OCI-LY3 (cell line): ENCODE measurements around the gene PTPRD.

Experiments
- H2AFZ ChIP-seq: fragments of 200-600, 300-600 bp; shearing (Covaris generic); 2 replicates; pipeline ENCODE4 v1.6.0; 2014; ENCODE audit warnings: antibody characterized with exemption, low read depth, low read length
- H3K27ac ChIP-seq: fragments of 200-600, 300-600 bp; sonication (generic); 2 replicates; pipeline ENCODE4 v1.5.1; 2014; ENCODE audit warnings: mild to moderate bottlenecking, low read length, moderate library complexity, mixed read lengths
- H3K27me3 ChIP-seq: fragments of 200-600, 300-600 bp; sonication (generic); 2 replicates; pipeline ENCODE4 v1.6.1; 2014; ENCODE audit warnings: low read depth, low read length, mixed read lengths
- H3K36me3 ChIP-seq: fragments of 200-600, 300-600 bp; sonication (generic); replicated peaks from 2 replicates; pipeline ENCODE3; 2014; ENCODE audit warnings: low read depth, low read length, mixed read lengths
- H3K4me1 ChIP-seq: fragments of 300-600, 200-600 bp; sonication (generic); 2 replicates; pipeline ENCODE4 v1.6.1; 2014; ENCODE audit warnings: low read length, mixed read lengths
- H3K4me2 ChIP-seq: fragments of 200-600, 300-600 bp; sonication (generic); 2 replicates; pipeline ENCODE4 v1.6.1; 2014; ENCODE audit warnings: low read length, mixed read lengths
- H3K4me3 ChIP-seq: fragments of 300-600, 200-600 bp; sonication (generic); 2 replicates; pipeline ENCODE4 v1.5.1; 2014; ENCODE audit warnings: antibody characterized with exemption, mild to moderate bottlenecking, low read length, moderate library complexity
- H3K79me2 ChIP-seq: fragments of 300-600, 200-600 bp; shearing (Covaris generic); 2 replicates; pipeline ENCODE4 v1.6.1; 2014; ENCODE audit warnings: mild to moderate bottlenecking, low read length, mixed read lengths
- H3K9ac ChIP-seq: fragments of 300-600, 200-600 bp; shearing (Covaris generic); 2 replicates; pipeline ENCODE4 v1.6.0; 2014; ENCODE audit warnings: mild to moderate bottlenecking, low read length, moderate library complexity
- H3K9me3 ChIP-seq: fragments of 200-600, 300-600 bp; shearing (Covaris generic); 2 replicates; pipeline ENCODE4 v1.6.1; 2014; ENCODE audit warnings: low read length, mixed read lengths; ENCODE audit not compliant: insufficient read depth
- H4K20me1 ChIP-seq: fragments of 200-600, 300-600 bp; sonication (generic); 2 replicates; pipeline ENCODE4 v1.6.1; 2016; ENCODE audit warnings: low read length, mixed read lengths; ENCODE audit not compliant: insufficient read depth
- EZH2phosphoT487 ChIP-seq: fragments of 200-600 bp; shearing (Covaris generic); IDR thresholded peaks from 2 replicates; pipeline ENCODE4 v1.6.1; 2018; ENCODE audit warnings: antibody characterized with exemption, mixed run types, low read depth
- TF ChIP-seq, protein P1 (sequence below): fragments of 200-600, 300-600 bp; sonication (generic); IDR thresholded peaks from 2 replicates; pipeline ENCODE4 v1.5.1; 2014; ENCODE audit warnings: antibody characterized with exemption, low read length, low read depth

PTPRD gene

DNA sequence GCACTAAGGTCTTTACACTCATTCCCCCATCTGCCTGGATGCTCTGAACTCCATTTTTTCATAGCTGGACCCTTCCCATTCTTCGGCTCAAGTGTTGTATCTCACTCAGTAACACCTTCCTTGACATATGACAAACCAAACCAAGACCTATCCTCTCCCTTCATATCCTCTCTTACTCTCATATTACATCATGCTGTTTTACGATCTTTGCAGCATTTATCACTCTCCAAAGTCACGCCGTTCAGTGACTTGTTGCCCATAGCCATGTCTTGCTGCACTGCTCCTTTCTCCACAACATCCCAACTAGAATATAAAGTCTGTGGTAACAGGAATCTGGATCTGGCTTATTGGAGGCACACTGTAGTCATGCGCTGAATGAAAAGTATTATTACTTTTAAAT, 1889.6 kb downstream of the PTPRD start:
- Histone ChIP-seq H3K27ac (no peak overlapping the region), H3K4me1 (no peaks in the 10 kb centered on the region), H3K4me3 (no peak overlapping the region), H3K36me3 (no peaks in the 10 kb centered on the region), H3K4me2 (no peak overlapping the region), H3K79me2 (no peaks in the 10 kb centered on the region), H2AFZ (no peak overlapping the region; the same call in 1 of the 2 replicates), H3K9ac (no peak overlapping the region), H4K20me1 (no peaks in the 10 kb centered on the region), H3K9me3 (no peaks in the 10 kb centered on the region), H3K27me3 (no peaks in the 10 kb centered on the region)
- TF ChIP-seq, protein P1, sequence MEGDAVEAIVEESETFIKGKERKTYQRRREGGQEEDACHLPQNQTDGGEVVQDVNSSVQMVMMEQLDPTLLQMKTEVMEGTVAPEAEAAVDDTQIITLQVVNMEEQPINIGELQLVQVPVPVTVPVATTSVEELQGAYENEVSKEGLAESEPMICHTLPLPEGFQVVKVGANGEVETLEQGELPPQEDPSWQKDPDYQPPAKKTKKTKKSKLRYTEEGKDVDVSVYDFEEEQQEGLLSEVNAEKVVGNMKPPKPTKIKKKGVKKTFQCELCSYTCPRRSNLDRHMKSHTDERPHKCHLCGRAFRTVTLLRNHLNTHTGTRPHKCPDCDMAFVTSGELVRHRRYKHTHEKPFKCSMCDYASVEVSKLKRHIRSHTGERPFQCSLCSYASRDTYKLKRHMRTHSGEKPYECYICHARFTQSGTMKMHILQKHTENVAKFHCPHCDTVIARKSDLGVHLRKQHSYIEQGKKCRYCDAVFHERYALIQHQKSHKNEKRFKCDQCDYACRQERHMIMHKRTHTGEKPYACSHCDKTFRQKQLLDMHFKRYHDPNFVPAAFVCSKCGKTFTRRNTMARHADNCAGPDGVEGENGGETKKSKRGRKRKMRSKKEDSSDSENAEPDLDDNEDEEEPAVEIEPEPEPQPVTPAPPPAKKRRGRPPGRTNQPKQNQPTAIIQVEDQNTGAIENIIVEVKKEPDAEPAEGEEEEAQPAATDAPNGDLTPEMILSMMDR: no peak
- TF ChIP-seq EZH2phosphoT487: no peak

DNA sequence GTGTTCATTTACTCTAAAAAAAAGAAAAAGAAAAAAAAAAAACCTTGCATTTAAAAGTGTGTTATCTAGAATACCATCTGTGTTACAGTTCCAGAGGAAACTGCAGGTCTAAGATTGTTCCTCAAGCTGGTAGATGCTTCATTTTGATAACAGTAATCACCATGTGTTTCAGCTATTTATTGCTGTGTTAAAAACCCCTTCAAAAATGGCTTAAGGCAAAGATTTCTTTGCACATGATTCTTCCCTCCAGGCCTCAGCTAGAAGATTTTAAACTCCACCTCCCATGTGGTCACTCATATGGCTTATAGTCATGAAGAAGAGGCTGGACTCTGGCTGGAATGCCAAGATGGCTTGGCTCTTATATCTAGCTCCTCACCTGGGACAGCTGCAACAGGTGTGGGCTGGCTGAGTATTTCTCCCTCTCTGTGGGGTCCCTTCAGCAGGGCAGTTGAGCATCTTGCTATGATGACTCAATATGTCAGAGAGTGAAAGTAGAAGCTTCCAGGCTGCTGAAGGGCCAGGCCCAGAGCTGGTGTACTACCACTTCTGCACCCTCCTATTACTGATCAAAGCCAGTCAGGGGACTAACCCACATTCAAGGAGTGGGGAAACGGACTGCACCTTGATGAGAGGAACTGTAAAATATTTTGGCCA, 1892.8 kb downstream of the PTPRD start:
- H4K20me1 ChIP-seq: no peaks in the 10 kb centered on the region
- H3K4me1 ChIP-seq: no peaks in the 10 kb centered on the region
- H3K27me3 ChIP-seq: no peaks in the 10 kb centered on the region
- no peak overlapping the region for H3K27ac ChIP-seq
- H3K9ac ChIP-seq: no peak overlapping the region
- H2AFZ ChIP-seq: no peak overlapping the region
- no peak for TF ChIP-seq EZH2phosphoT487
- TF ChIP-seq, protein P1: no peak
- H3K36me3 ChIP-seq: no peaks in the 10 kb centered on the region
- H3K79me2 ChIP-seq: no peaks in the 10 kb centered on the region
- H3K4me3 ChIP-seq: no peak overlapping the region
- H3K4me2 ChIP-seq: no peak overlapping the region
- no peaks in the 10 kb centered on the region for H3K9me3 ChIP-seq

DNA sequence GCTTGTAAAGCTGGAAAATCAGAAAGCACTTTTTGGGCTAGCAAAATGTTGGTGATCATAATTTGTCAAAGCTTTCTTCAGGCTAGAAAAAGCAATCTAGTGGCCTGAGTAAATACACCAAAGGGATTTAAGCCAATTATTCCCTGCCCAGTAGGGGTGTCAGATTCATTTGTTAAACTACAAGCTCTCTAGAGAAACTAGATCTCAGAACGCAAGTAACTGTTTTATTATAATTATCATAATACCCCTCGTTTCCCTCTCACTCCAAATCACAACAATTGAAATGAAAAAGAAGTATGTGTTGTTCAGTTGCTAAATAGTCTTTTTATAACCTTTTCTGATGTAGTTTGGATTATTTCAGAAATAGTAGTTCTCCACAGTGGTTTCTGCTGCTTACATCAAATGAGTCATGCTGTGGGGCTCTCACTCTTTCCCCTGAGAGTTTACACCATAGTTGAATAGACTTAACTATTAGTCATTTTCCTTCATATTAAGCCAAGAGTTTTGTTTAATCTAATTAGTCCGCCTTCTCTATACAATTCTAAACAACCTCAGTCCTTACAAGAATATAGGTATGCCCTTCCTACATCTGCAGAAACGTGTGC, 1894.6 kb downstream of the PTPRD start:
- Histone ChIP-seq H3K27ac (no peak overlapping the region), H4K20me1 (no peaks in the 10 kb centered on the region), H3K36me3 (no peaks in the 10 kb centered on the region), H2AFZ (no peak overlapping the region), H3K9ac (no peak overlapping the region), H3K4me1 (no peaks in the 10 kb centered on the region), H3K79me2 (no peaks in the 10 kb centered on the region), H3K9me3 (no peaks in the 10 kb centered on the region), H3K27me3 (no peaks in the 10 kb centered on the region), H3K4me2 (no peak overlapping the region), H3K4me3 (no peak overlapping the region)
- TF ChIP-seq, protein P1: no peak
- no peak for TF ChIP-seq EZH2phosphoT487

DNA sequence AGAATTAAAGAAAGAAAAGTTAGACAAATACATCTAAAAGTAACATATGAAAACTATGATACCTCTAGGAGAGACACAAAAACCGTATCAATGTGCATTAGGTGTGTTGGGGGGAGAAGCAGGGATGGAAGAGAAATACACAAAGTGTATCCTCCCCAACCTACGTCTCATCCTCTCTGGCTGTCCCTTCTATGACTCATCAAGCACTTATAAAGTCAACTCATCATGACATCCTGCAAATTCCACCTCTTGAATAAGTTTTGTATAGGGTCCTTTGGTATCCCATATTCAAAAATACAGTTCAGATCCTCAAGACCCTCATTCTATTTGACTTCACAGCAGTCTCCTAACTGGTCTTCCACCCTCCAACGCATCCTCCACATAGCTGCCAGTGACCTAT, 1895.7 kb downstream of the PTPRD start:
- no peak for TF ChIP-seq EZH2phosphoT487
- TF ChIP-seq, protein P1: no peak

More for the DNA sequence above, 1895.7 kb downstream of the PTPRD start:
- no peaks in the 10 kb centered on the region for H4K20me1 ChIP-seq
- H3K27ac ChIP-seq: no peak overlapping the region
- H3K4me2 ChIP-seq: no peak overlapping the region
- no peak overlapping the region for H3K4me3 ChIP-seq
- H3K79me2 ChIP-seq: no peaks in the 10 kb centered on the region
- no peak overlapping the region for H3K9ac ChIP-seq
- no peaks in the 10 kb centered on the region for H3K36me3 ChIP-seq
- H3K4me1 ChIP-seq: no peaks in the 10 kb centered on the region
- H3K27me3 ChIP-seq: no peaks in the 10 kb centered on the region
- H2AFZ ChIP-seq: no peak overlapping the region
- H3K9me3 ChIP-seq: no peaks in the 10 kb centered on the region
